SU-DHL-6 (cell line): ENCODE measurements around the gene SLC16A4.

Experiments
- CTCF ChIP-seq: fragments of 200-600 bp; sonication (generic); IDR thresholded peaks from one replicate; pipeline ENCODE4 v1.5.1; 2017; ENCODE audit warnings: antibody characterized with exemption, mild to moderate bottlenecking, low read length, moderate library complexity; ENCODE audit not compliant: insufficient read depth, poor library complexity, severe bottlenecking
- EZH2phosphoT487 ChIP-seq: fragments of 200-600 bp; sonication (generic), shearing (Covaris generic); conservative IDR thresholded peaks from 2 replicates; pipeline ENCODE4 v1.6.1; 2018; ENCODE audit warnings: mild to moderate bottlenecking, antibody characterized with exemption, low read length, moderate library complexity, mixed read lengths

DNA sequence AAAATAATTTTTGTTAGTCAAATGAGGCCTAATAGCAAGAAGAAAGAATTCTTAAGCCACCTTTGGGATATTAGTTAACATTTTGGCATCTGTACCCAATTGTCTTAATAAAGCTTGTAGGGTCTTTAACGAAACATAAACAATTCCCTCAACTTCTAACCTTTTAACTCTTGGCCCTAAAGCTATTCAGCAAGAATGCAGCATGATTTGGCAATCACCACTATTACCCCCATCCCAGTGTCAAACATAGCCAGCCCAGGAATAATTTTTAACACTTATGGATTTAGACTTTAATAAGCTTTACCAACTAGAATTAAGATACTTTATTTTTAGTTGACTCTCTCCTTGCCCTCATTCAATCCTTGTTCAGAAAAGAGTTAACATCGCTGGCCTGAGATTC lies 2.5 kb upstream of the SLC16A4 start:
- TF ChIP-seq CTCF, result no peak
- TF ChIP-seq EZH2phosphoT487, result no peak
